ENCODE data around the gene CD180.

CD180 gene

GRCh38 chr5:67190861-67191260, 5.7 kb downstream of the CD180 start:
- TF ChIP-seq, protein P1, sequence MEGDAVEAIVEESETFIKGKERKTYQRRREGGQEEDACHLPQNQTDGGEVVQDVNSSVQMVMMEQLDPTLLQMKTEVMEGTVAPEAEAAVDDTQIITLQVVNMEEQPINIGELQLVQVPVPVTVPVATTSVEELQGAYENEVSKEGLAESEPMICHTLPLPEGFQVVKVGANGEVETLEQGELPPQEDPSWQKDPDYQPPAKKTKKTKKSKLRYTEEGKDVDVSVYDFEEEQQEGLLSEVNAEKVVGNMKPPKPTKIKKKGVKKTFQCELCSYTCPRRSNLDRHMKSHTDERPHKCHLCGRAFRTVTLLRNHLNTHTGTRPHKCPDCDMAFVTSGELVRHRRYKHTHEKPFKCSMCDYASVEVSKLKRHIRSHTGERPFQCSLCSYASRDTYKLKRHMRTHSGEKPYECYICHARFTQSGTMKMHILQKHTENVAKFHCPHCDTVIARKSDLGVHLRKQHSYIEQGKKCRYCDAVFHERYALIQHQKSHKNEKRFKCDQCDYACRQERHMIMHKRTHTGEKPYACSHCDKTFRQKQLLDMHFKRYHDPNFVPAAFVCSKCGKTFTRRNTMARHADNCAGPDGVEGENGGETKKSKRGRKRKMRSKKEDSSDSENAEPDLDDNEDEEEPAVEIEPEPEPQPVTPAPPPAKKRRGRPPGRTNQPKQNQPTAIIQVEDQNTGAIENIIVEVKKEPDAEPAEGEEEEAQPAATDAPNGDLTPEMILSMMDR (IDR thresholded peaks at IDR 0.05; ENCODE audit: low read depth, low read length, missing control alignments): no peak
- no peak overlapping the region for H3K4me3 ChIP-seq (replicated peaks; ENCODE audit: low read depth, low read length)
- no peak for DNase-seq (ENCODE audit: extremely low read depth, low read depth)

DNA sequence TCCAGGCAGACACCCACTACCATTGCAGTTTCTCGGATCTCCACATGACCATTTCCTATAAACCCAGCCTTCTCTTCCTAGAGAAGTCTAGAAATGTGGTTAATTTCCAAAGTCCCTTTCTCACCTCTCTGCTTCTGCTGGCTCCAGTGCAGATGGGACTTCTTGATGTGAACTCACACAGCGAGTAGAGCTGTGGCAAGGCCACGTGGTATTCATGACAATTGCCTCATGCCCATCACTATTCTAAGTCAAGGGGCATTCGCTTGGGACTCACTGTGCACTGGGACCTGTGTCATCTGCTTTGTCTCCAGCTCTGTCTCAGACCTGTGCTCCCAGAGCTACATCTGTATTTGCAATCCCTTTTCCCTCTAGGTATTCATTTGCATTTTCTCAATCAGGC, 6.2 kb downstream of the CD180 start:
- H3K4me3 ChIP-seq (replicated peaks; ENCODE audit: low read depth, low read length): no peak overlapping the region
- TF ChIP-seq, protein P1 (IDR thresholded peaks at IDR 0.05; ENCODE audit: low read depth, low read length, missing control alignments): no peak
- DNase-seq (ENCODE audit: extremely low read depth, low read depth): no peak

DNA sequence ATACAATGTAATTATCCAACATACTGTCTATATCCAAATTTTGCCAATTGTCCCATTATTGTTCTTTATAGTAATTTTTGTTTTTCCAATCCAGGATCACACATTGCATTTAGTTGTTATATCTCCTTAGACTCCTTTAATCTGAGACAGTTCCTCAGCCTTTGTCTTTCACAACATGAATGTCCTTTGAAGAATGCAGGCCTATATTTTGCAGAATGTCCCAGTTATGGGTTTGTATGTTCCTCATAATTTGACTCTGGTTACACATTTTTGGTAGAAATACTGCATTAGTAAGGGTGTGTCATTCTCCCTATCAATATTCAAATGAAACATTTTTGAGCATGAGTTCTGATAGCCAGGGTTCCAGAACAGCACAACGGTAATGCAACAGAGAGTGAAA, 6.7 kb downstream of the CD180 start:
- TF ChIP-seq, protein P1 (IDR thresholded peaks at IDR 0.05; ENCODE audit: low read depth, low read length, missing control alignments): no peak
- DNase-seq (ENCODE audit: extremely low read depth, low read depth): no peak
- no peak overlapping the region for H3K4me3 ChIP-seq (replicated peaks; ENCODE audit: low read depth, low read length)

DNA sequence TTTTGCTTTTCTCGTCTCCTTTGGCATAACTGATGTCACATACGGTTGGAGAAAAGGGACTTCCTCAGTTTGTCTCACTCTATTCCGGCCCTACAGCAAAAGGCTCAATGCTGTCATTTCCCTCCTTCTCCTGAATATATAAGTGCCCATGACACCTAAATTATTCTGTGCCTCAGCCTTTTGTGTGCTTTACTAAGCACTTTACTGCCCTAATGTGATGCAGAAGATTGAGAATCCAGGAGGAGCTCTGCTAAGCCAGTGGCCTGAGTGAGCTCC, 7.6 kb downstream of the CD180 start:
- no peak overlapping the region for H3K4me3 ChIP-seq (replicated peaks; ENCODE audit: low read depth, low read length)
- no peak for DNase-seq (ENCODE audit: extremely low read depth, low read depth)
- TF ChIP-seq, protein P1 (IDR thresholded peaks at IDR 0.05; ENCODE audit: low read depth, low read length, missing control alignments): no peak

DNA sequence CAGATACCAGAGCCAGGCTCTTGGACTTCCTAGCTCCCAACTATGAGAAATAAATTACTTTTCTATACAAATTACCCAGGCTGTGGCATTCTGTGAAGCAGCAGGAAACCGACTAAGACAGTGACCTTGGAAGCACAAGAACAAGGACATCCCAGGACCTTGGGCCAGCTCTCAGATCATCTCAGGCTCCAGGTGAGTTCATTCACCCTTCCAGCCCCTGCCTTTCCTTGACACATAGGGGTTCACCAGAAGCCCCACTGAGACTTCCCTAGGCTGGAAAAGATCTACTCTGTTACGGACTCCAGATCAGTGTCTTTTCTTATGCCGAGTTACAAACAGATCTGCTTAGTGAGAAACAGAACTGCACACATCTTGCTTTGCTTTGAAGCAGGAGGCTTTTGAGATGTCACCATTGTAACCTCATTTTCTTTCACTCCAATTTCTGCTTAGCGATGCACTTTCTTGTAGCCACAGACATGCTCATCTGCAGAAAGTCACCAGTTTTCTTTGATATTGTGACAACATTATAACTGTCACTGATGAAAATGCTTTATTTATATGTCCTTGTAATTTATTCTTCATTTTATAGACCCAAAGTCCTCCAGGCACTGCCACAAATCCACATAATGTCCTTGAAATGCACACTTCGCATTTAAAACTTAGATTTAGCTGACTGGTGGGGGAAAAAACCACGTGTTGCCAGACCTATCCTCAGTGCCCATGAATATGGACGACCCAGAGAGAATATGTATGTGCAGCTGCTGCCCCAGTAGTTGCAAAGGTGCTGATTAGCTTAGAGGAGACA, 8.1 kb downstream of the CD180 start:
- TF ChIP-seq, protein P1 (IDR thresholded peaks at IDR 0.05; ENCODE audit: low read depth, low read length, missing control alignments): no peak
- no peak overlapping the region for H3K4me3 ChIP-seq (replicated peaks; ENCODE audit: low read depth, low read length)
- DNase-seq (ENCODE audit: extremely low read depth, low read depth): no peak

GRCh38 chr5:67187006-67187715, 9.4 kb downstream of the CD180 start:
- no peak for DNase-seq (ENCODE audit: extremely low read depth, low read depth)
- TF ChIP-seq, protein P1 (IDR thresholded peaks at IDR 0.05; ENCODE audit: low read depth, low read length, missing control alignments): no peak
- no peak overlapping the region for H3K4me3 ChIP-seq (replicated peaks; ENCODE audit: low read depth, low read length)
